Endothelial cell of umbilical vein (primary cell): ENCODE data around the gene SSNA1. TPM values are rescaled to one million over a fixed set of nuclear protein-coding genes. Genes with fewer than 3 reads are reported as not detected.

Experiments
- BruUV-seq: library from RNA; stranded (reverse); fragments of 400-500 nt; replicated peaks from 2 replicates; lab custom pipeline; 2021; lab: Mats Ljungman, UMichigan
- CTCF ChIA-PET: fragments of 300-600, 350-600 bp; sonication (Branson Sonifier 250); formaldehyde crosslinking; loops from one replicate; lab custom pipeline; 2021; ENCODE audit warnings: antibody characterized with exemption, inconsistent platforms; lab: Charles Lee
- POLR2A ChIA-PET: fragments of 300-600, 350-600 bp; sonication (Branson Sonifier 250); formaldehyde crosslinking; loops from one replicate; lab custom pipeline; 2021; ENCODE audit warnings: antibody characterized with exemption, inconsistent platforms; lab: Charles Lee
- DNase-seq: peaks from one replicate; pipeline ENCODE4 v3.0.0-alpha.2; 2011; ENCODE audit warnings: low read depth, low spot score
- FAIRE-seq: peaks from 2 replicates; lab custom pipeline; 2011; peaks lifted over from hg19 to GRCh38; lab: Jason Lieb, UNC
- H2AFZ ChIP-seq: 2 replicates; pipeline ENCODE4 v1.6.0; 2012; ENCODE audit warnings: low read depth, low read length, control low read depth, inconsistent platforms
- H3K27ac ChIP-seq: 2 replicates; pipeline ENCODE4 v1.5.1; 2011; ENCODE audit warnings: low read depth, mild to moderate bottlenecking, control low read depth, low read length, moderate library complexity; ENCODE audit not compliant: insufficient read depth
- H3K27me3 ChIP-seq, 2 experiments: 2 replicates each; pipeline versions ENCODE4 v1.6.0 to v1.6.1; 2011; ENCODE audit warnings: low read length in 2 of 2, mixed read lengths in 1 of 2; ENCODE audit not compliant: control insufficient read depth in 2 of 2, insufficient read depth in 2 of 2
- H3K36me3 ChIP-seq, 2 experiments: 2 replicates in 1 of 2; 3 replicates in 1 of 2; pipeline ENCODE4 v1.5.1; 2011; ENCODE audit warnings: low read length in 2 of 2, mild to moderate bottlenecking in 1 of 2, moderate library complexity in 1 of 2; ENCODE audit not compliant: control insufficient read depth in 2 of 2, insufficient read depth in 2 of 2; ENCODE audit errors: extremely low read depth in 1 of 2
- H3K4me1 ChIP-seq: 3 replicates; pipeline ENCODE4 v1.5.1; 2011; ENCODE audit warnings: mild to moderate bottlenecking, low read length; ENCODE audit not compliant: control insufficient read depth, insufficient read depth; ENCODE audit errors: extremely low read depth
- H3K4me2 ChIP-seq: 2 replicates; pipeline ENCODE4 v1.6.1; 2011; ENCODE audit warnings: low read length, control low read depth, mixed read lengths; ENCODE audit not compliant: insufficient read depth
- H3K4me3 ChIP-seq, 3 experiments: fragments of 200-600 bp in 1 of 3; sonication (generic), shearing (Covaris generic) in 1 of 3; replicated peaks in 1 of 3; 2 replicates each; pipeline ENCODE4 v1.5.1; 2011 to 2016; ENCODE audit warnings: control low read depth in 3 of 3, low read length in 3 of 3, mild to moderate bottlenecking in 2 of 3, inconsistent platforms in 1 of 3, low read depth in 1 of 3, moderate library complexity in 1 of 3; ENCODE audit not compliant: insufficient read depth in 1 of 3
- H3K79me2 ChIP-seq: 2 replicates; pipeline ENCODE4 v1.6.0; 2012; ENCODE audit warnings: low read length, inconsistent platforms; ENCODE audit not compliant: control insufficient read depth, insufficient read depth
- H3K9ac ChIP-seq: replicated peaks from 2 replicates; pipeline ENCODE3; 2011; ENCODE audit warnings: low read length, control low read depth; ENCODE audit not compliant: insufficient read depth; ENCODE audit errors: extremely low read depth
- H3K9me1 ChIP-seq: replicated peaks from 3 replicates; pipeline ENCODE4 v1.6.0; 2011; ENCODE audit warnings: mild to moderate bottlenecking, low read length; ENCODE audit not compliant: control insufficient read depth, insufficient read depth; ENCODE audit errors: extremely low read depth
- H3K9me3 ChIP-seq: replicated peaks from 2 replicates; pipeline ENCODE4 v1.5.1; 2012; ENCODE audit warnings: low read length, inconsistent platforms; ENCODE audit not compliant: control insufficient read depth, insufficient read depth
- H4K20me1 ChIP-seq: replicated peaks from 2 replicates; pipeline ENCODE3; 2011; ENCODE audit warnings: mild to moderate bottlenecking, low read length; ENCODE audit not compliant: control insufficient read depth, insufficient read depth; ENCODE audit errors: extremely low read depth
- FOS ChIP-seq: IDR thresholded peaks from 2 replicates; pipeline ENCODE4 v1.6.1; 2011; ENCODE audit warnings: mild to moderate bottlenecking, low read length, moderate library complexity, borderline replicate concordance; ENCODE audit not compliant: insufficient read depth
- JUN ChIP-seq: IDR thresholded peaks from 2 replicates; pipeline ENCODE4 v1.6.1; 2011; ENCODE audit warnings: borderline replicate concordance, low read depth; ENCODE audit not compliant: insufficient read length, insufficient read depth
- MAX ChIP-seq: IDR thresholded peaks from 2 replicates; pipeline ENCODE4 v1.6.1; 2011; ENCODE audit not compliant: insufficient read depth, insufficient read length
- MYC ChIP-seq: IDR thresholded peaks from one replicate; pipeline ENCODE4 v1.6.1; 2011; ENCODE audit warnings: mild to moderate bottlenecking, low read depth, low read length
- POLR2AphosphoS5 ChIP-seq: IDR thresholded peaks from 2 replicates; pipeline ENCODE4 v1.6.1; 2012; ENCODE audit warnings: low read depth, mild to moderate bottlenecking, control low read depth, low read length, moderate library complexity; ENCODE audit not compliant: insufficient read depth
- dilution Hi-C: fragments of 300-500 bp; cut with MboI; formaldehyde crosslinking; loops from one replicate; pipeline ENCODE4 v1.15.0; 2019; ENCODE audit warnings: low sequenced_read_pairs; ENCODE audit not compliant: extremely low pct_ligation_motif_present
- intact Hi-C: fragments of 100-400 bp; cut with micrococcal nuclease; formaldehyde crosslinking; loops from one replicate; pipeline ENCODE4 v1.10.0; 2022
- polyA plus RNA-seq, 4 experiments: library from polyadenylated mRNA; depleted of rRNA in 3 of 4; stranded (reverse) in 3 of 4; unstranded in 1 of 4; fragments of >200 nt; gene quantifications; 2 replicates each; pipeline versions ENCODE4 v1.2.1 to v1.2.3, GENCODE V29; 2011 to 2012; ENCODE audit warnings: missing spikeins in 1 of 4
- total RNA-seq: library from RNA; stranded (reverse); gene quantifications from 2 replicates; pipeline ENCODE4 v1.2.3, GENCODE V29; 2021

The SSNA1 gene
- total and polyA plus RNA-seq, 2 donors (not counting 3 experiments of a cell fraction or from before 2014, with no cell fraction given): 89.0 to 146 TPM

GRCh38 chr9:137140151-137141012, 48.1 kb upstream of the SSNA1 start:
- H3K4me1 ChIP-seq: no peaks in the 10 kb centered on the region
- DNase-seq (no peak), FAIRE-seq (no peak)
- dilution Hi-C loops (no loop called here), intact Hi-C loops (no loop called here)
- ChIA-PET POLR2A (no interaction called here), CTCF (interaction anchor here (1.0 to 1.1 kb wide), 2 partner anchors 37 to 48 kb away, joined by 3 read pairs; partner anchors contain the start of genes ANAPC2 and SSNA1)
- no peak overlapping the region for H2AFZ ChIP-seq
- no peaks in the 10 kb centered on the region for H4K20me1 ChIP-seq
- no peak overlapping the region for H3K27ac ChIP-seq
- TF ChIP-seq POLR2AphosphoS5 (no peak), JUN (no peak), FOS (no peak), MAX (no peak), MYC (no peak)
- H3K27me3 ChIP-seq: peaks cover 35 to 36% of the 10 kb centered on the region in 2 experiments
- no peaks in the 10 kb centered on the region for H3K9me1 ChIP-seq
- H3K4me2 ChIP-seq: no peak overlapping the region
- no TSS peak for BruUV-seq
- H3K79me2 ChIP-seq: no peaks in the 10 kb centered on the region
- no peaks in the 10 kb centered on the region for H3K36me3 ChIP-seq
- H3K4me3 ChIP-seq: no peak overlapping the region
- H3K9ac ChIP-seq: no peak overlapping the region
- no peaks in the 10 kb centered on the region for H3K9me3 ChIP-seq
